Activated CD4-positive, alpha-beta T cell treated with anti-CD3 and anti-CD28 coated beads for 24 hours (primary cell): ENCODE data around the gene NDUFB10.
"Not testable (repeated sequence)": the region's sequence is repeated elsewhere in the genome, so short reads cannot be mapped to it uniquely, and the experiment has no call there.

Experiments used
- DNase-seq, 2 donors: peaks; one replicate each; pipeline ENCODE4 v3.0.0-alpha.2; 2020; ENCODE audit warnings: low read depth in 2 of 2

NDUFB10 gene

GRCh38 chr16:1946495-1947368 lies 12.6 kb upstream of the NDUFB10 start:
- DNase-seq: no peak

DNA sequence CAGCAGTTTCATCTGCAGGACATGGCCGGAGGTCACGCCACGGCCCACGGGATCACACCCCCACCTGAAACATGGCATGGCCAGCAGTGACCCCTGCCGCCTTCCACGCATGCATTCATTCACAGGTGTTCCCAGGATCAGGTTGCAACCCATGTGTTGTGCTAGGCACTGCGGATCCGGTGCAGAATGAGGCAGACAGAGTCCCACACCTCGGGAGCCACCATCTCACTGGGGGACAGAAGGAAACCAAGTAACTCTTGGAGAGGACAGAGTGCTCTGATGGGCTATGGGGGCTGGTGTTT lies 12.0 kb upstream of the NDUFB10 start:
- DNase-seq: no peak

GRCh38 chr16:1949507-1949906 lies 9.8 kb upstream of the NDUFB10 start:
- no peak for DNase-seq

GRCh38 chr16:1950047-1950446 lies 9.3 kb upstream of the NDUFB10 start:
- DNase-seq: no peak

GRCh38 chr16:1950559-1950958 lies 8.8 kb upstream of the NDUFB10 start:
- DNase-seq: no peak

DNA sequence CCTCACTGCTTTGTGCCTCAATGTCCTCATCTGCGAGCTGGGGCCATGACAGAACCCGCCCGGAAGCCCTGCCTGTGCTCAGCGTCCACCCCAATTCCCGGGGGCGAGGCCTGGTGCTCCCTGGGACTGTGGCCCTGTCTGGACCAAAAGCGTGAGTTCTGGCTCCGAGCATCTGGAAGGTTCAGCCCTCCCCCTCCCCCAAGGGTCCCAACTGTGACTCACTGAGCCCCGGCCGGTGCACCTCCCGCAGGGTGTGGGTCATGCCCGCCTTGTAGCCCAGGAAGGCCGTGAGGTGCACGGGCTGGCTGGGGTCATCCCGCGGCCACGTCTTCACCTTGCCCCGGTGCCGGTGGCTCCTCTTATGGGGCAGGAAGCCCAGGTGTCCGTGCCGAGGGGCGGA lies 5.6 kb upstream of the NDUFB10 start:
- DNase-seq: no peak

DNA sequence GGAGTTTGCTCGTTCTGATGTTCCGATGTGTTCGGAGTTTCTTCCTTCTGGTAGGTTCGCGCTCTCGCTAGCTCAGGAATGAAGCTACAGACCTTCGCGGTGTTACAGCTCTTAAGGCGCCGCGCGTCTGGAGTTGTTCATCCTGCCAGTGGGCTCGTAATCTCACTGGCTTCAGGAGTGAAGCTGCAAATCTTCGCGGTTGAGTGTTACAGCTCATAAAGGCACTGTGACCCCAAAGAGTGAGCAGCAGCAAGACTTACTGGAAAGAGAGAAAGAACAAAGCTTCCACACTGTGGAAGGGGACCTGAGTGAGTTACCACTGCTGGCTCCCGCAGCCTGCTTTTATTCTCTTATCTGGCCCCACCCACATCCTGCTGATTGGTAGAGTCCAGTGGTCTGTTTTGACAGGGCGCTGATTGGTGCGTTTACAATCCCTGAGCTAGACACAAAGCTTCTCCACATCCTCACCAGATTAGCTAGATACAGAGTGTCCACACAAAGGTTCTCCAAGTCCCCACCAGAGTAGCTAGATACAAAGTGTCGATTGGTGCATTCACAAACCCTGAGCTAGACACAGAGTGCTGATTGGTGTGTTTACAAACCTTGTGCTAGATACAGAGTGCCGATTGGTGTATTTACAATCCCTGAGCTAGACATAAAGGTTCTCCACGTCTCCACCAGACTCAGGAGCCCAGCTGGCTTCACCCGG lies 1.8 kb upstream of the NDUFB10 start:
- DNase-seq: not testable (repeated sequence)

- DNase-seq: not testable (repeated sequence)
These were observed 1.2 kb upstream of the NDUFB10 start for GRCh38 chr16:1958143-1958491.

GRCh38 chr16:1958715-1959268 lies 546 bp upstream of the NDUFB10 start:
- DNase-seq: no peak

- DNase-seq: peak in 1 of 2 donors; percentile 49
These were observed 1.6 kb downstream of the NDUFB10 start for GRCh38 chr16:1960665-1961630.

DNA sequence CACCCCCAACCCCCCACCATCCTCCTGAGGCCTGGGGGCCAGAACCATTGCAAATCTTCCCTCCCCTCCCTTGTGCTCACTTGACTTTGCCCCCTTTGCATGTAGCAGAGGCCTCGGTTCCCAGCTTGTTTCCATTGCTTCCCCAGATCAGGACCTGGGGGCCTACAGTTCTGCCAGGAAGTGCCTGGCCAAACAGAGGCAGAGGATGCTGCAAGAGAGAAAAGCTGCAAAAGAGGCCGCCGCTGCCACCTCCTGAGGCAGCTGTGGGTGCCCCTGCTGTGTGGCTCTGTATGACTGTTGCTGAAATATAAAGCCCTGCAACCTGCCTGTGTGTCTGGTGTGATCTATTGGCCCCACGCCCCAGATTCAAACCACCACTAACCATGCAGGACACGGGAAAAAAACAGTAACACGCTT lies 2.3 kb downstream of the NDUFB10 start:
- DNase-seq: no peak

GRCh38 chr16:1962161-1963153 lies 3.1 kb downstream of the NDUFB10 start:
- not testable (repeated sequence) for DNase-seq

- DNase-seq: no peak
These were observed 4.6 kb downstream of the NDUFB10 start for GRCh38 chr16:1963806-1964505.

GRCh38 chr16:1964506-1965395 lies 5.4 kb downstream of the NDUFB10 start, which contains the start of gene RPS2:
Gene RPS2, minus strand, starts transcription at chr16:1964826. Its CDS starts 201 bp downstream, at chr16:1964625.
- peak; percentile 98 for DNase-seq

GRCh38 chr16:1965396-1966001 lies 6.2 kb downstream of the NDUFB10 start:
- DNase-seq: no peak

- no peak for DNase-seq
These were observed 7.1 kb downstream of the NDUFB10 start, which contains the start of gene RNF151 for GRCh38 chr16:1966460-1966859. Gene RNF151, plus strand, starts transcription at chr16:1966856. Its CDS starts 26 bp downstream, at chr16:1966882.

- no peak for DNase-seq
These were observed 9.0 kb downstream of the NDUFB10 start for GRCh38 chr16:1968146-1968953.
